HT-29 (cell line): ENCODE results near the gene IFRD2. TPM values are rescaled to one million over a fixed set of nuclear protein-coding genes. Genes with fewer than 3 reads are reported as not detected.
"Not testable (repeated sequence)": the region's sequence is repeated elsewhere in the genome, so short reads cannot be mapped to it uniquely, and the experiment has no call there.

ENCODE experiments used
- DNase-seq: peaks from one replicate; pipeline ENCODE4 v3.0.0-alpha.2; 2015; ENCODE audit warnings: low spot score
- total RNA-seq: library from RNA; depleted of rRNA; stranded (reverse); fragments of >200 nt; shearing (Covaris generic); gene quantifications from 2 replicates; pipeline ENCODE4 v1.2.3, GENCODE V29; 2014

IFRD2 gene
- total RNA-seq, 1 experiment from 2014 or later = 177 TPM

DNA sequence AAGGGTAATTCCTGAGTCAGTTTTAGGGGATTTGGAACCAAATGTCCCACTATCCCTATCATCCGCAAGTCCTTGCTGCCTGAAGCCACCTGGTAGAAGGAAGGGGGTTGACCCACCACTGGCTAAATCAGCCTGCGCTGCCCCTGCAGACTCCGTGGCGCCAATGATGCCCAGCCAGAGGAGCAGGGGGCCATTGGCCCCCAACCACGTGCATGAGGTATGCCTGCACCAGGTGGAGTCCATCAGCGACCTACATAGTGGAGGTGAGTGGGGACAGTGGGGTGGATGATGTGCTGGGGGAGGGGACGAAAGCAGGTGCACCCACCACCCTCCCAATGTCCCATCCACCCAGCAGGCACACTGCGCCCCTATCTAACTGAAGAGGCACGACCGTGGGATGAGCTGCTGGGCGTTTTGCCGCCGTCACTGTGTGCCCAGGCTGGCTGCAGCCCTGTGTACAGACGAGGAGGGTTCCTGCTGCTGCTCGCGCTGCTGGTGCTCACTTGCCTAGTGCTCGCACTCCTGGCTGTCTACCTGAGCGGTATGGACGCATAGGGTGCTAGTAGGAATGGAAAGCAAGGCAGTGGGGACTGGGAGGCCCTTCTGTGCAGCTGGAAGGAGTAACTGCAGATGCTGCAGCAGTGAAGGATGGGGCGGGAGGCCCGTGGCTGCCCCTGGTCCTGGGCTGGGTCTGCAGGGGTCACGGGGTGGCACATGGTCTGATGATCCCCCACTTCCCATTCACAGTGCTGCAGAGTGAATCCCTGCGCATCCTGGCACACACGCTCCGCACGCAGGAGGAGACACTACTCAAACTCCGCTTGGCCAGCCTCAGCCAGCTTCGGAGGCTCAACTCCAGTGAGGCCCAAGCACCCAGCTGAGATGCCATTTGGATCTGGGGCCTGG, 5.7 kb downstream of the IFRD2 start:
- no peak for DNase-seq

DNA sequence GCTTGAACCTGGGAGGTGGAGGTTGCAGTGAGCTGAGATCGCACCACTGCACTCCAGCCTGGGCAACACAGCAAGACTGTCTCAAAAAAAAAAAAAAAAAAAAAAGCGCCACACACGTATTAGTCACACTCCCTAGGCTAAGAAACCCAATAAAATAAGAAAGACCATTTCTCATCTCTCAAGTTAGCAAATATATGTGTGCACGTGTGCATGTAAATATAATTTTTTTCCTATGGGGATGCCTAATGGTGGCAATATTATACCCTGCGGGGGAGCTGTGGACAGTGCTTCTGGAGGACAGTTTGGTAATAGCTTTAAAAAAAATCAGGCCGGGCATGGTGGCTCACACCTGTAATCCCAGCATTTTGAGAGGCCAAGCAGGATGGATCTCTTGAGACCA, 8.1 kb downstream of the IFRD2 start:
- not testable (repeated sequence) for DNase-seq

DNA sequence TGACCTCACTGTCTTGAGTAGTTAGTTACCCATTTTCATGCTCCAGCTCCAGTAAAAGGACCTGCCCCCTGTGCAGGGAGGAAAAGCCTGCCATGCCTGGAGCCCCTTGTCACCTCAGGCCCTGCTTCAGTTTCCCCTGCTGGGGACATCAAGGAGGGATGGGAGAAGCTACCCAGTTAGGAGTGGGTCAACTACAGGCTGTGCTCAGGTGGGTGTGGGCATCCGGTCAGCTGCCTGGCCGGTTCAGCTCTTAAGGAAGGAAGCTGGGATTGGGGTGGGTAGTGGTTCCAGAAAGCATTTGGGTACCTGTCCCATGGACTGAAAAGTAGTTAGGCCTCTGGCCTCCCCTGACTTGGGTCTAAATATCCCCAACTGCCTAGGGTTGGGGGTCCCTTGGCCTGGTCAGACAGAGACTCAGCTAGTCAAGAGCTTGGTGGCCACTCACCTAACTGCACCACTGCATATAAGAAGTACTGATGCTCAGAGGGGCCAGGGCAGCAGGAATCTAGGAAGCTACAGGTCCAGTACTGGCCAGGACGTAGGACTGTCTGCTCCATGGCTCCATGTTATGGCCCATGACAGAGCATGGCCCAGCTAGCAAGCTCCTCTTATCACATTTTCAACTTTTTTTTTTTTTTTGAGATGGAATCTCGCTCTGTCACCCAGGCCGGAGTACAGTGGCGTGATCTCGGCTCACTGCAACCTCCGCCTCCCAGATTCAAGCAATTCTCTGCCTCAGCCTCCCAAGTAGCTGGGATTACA, 12.8 kb downstream of the IFRD2 start:
- DNase-seq = no peak

DNA sequence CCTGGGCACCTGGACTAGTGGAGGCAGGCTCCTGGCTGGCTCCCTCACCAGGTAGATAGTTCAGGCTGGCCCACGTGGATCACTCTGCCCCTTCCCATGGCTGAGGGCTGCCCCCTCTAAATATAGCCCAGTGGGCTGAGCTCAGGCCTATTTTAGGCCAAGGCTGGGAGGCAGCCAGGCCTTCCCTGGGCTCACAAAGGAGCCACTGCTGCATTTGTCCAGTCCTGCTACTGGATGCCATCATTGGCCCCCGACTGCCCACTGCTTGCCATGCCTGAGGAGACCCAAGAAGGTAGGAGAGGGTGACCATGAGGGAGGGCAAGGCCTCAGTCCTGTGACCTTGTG, 13.4 kb downstream of the IFRD2 start, which contains the start of gene LSMEM2:
TSS of gene LSMEM2 (plus strand) at position 208 of the 345 bp plus-strand sequence. CDS start at position 235, 27 bp downstream.
- no peak for DNase-seq

DNA sequence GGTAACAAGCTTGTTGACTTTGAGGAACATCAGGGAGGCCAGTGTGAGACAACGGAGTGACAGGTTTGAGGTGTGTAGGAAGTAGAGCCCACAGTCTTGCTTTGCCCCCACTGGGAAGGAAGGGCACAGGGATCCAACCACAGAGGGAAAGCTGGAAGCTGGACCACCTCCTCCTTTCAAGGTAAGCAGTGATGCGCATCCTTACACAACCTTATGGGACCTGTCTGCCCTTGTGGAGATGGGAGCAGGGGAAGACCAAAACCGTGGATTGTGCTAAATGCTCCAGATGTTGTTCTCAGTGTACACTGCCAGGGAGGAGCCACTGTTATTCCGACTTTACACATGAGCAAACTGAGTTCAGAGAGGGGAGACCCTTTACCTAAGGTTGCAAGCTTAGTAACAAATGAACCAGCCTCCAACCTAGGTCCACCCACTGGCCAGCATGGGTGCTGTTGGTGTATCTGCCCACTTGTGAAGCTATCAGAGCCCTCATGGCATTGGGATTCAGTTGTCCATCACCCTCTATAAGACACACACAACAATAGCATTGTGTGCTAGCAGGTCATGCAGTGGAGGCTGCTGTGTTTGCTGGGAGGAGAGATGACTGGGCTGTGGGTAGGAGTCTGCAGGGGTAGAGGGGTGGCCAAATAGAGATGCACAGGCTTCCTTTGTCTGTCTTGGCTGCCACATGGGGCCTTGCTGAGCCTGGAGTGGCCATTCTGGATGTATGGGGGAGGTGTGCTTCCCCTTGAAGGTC, 13.9 kb downstream of the IFRD2 start:
- DNase-seq = no peak

DNA sequence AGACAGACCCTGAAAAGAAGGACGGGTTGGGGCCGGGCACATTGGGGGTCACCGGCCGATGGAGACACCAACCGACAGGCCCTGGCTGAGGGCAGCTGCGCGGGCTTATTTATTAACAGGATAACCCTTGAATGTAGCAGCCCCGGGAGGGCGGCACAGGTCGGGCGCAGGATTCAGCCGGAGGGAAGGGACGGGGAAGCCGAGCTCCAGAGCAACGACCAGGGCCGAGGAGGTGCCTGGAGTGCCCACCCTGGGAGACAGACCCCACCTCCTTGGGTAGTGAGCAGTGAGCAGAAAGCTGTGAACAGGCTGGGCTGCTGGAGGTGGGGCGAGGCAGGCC, 15.5 kb downstream of the IFRD2 start:
- no peak for DNase-seq

DNA sequence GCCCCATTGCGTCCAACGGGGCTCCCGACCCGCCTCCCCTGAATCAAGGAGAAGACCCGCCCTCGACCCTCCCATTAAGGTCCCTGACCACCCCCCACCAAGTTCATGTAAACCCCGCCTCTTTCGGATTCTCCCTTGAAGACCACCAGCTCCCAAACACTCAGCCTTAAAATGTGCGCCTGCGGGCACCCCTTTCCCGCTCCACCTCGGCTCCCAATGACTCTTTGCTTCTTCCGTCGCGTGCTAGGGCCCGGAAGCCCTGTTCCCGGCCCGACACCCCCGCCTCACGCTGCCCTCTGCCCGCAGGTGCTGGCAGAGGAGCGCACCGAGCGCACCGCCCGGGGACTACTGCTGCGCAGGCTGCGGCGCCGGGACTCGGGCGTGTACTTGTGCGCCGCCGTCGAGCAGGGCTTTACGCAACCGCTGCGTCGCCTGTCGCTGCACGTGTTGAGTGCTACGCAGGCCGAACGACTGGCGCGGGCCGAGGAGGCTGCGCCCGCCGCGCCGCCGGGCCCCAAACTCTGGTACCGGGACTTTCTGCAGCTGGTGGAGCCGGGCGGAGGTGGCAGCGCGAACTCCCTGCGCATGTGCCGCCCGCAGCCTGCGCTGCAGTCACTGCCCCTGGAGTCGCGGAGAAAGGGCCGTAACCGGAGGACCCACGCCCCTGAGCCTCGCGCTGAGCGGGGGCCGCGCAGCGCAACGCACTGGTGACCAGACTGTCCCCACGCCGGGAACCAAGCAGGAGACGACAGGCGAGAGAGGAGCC, 16.1 kb downstream of the IFRD2 start:
- no peak for DNase-seq

DNA sequence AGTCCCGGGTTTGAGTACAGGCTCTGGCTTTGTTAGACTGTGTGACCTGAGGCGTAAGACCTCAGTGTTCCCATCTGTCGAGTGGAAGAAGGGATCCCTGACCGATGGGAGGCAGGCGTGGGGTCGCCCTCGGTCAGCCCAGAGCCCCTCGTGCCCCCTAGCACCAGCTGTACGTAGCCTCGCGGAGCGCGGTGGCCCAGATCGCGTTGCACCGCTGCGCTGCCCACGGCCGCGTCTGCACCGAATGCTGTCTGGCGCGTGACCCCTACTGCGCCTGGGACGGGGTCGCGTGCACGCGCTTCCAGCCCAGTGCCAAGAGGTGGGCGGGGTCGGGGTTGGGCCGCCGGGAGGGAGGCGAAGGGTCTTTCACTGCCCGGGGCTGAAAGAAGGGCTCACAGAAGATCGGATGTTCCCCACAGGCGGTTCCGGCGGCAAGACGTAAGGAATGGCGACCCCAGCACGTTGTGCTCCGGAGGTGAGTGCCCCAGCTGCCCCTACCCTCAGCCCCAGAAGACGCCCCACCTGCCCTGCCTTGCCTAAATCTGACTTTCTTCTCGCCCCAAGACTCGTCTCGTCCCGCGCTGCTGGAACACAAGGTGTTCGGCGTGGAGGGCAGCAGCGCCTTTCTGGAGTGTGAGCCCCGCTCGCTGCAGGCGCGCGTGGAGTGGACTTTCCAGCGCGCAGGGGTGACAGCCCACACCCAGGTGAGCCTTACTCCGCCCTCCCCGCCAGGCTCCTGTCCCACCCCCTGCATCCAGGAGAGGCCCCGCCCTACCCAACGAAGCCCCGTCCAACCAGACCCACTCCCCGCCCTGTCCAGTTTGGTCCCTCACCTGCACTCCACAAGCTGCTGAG, 16.9 kb downstream of the IFRD2 start:
- no peak for DNase-seq

DNA sequence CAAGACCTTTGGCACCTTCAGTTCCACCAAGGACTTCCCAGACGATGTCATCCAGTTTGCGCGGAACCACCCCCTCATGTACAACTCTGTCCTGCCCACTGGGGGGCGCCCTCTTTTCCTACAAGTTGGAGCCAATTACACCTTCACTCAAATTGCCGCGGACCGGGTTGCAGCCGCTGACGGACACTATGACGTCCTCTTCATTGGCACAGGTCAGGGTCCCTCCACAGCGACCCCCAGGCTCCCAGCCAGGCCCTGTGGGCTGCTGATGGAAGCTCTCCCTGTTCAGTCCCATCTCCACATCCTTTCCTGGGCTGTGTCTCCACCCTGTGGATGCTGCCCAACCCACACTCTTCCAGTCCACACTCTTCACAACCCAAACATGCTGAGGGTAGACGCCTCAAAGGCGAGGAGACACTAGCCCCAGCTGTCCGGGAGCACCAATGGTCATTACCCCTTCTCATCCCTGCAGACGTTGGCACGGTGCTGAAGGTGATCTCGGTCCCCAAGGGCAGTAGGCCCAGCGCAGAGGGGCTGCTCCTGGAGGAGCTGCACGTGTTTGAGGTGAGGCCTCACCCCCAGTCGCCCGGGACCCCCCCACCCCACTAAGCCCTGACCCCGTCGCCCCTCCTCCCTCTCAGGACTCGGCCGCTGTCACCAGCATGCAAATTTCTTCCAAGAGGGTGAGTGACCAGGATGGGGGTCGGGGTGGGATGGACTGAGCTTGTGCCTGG, 17.7 kb downstream of the IFRD2 start:
- DNase-seq = peak; percentile 61

DNA sequence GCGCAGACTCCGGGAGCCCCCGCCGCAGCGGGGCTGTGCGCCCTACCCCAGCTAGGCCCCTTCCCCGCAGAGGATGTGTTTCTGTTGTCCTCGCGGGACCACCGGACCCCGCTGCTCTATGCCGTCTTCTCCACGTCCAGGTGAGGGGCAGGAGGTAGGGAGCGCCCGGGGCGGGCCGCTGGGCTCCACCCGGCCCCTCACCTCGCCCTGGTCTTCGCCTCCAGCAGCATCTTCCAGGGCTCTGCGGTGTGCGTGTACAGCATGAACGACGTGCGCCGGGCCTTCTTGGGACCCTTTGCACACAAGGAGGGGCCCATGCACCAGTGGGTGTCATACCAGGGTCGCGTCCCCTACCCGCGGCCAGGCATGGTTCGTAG, 18.6 kb downstream of the IFRD2 start:
- DNase-seq = no peak

DNA sequence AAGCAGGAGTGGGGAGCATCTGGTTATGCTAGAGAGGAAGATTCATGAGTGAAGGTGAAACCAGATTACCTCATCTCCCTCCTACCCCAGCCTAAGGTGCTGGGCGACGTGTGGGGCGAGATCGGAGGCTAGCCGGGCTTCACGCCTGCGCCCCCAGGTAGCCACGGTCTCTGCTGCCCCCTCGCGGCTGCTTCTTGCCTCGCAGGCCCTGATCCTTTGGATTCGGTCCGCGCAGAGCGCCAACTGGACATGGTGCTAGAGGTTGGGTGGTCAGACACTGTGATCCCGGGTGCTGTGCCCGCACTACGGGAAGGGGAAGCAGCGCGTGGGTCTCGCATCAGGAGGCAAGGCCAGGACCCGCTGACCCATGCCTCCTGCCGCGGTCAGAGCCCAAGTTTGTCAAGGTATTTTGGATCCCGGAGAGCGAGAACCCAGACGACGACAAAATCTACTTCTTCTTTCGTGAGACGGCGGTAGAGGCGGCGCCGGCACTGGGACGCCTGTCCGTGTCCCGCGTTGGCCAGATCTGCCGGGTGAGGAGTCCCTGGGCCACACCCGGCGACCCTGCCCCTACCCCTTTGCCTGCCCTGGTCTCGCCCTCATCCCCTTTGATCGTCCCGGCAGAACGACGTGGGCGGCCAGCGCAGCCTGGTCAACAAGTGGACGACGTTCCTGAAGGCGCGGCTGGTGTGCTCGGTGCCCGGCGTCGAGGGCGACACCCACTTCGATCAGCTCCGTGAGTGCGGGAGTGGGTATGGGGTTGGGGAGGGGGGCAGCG, 19.1 kb downstream of the IFRD2 start:
- DNase-seq = peak; percentile 78

DNA sequence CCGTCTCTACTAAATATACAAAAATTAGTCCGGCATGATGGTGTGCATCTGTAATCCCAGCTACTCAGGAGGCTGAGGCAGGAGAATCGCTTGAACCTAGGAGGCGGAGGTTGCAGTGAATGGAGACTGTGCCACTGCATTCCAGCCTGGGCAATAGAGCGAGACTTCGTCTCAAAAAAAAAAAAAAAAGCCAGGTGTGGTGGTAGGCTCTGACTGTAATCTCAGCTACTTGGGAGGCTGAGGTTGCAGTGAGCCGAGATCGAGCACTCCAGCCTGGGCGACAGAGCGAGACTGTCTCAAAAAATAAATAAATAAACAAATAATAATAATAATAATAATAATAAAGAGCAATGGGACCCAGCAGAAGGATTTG, 19.7 kb downstream of the IFRD2 start:
- DNase-seq = not testable (repeated sequence)

DNA sequence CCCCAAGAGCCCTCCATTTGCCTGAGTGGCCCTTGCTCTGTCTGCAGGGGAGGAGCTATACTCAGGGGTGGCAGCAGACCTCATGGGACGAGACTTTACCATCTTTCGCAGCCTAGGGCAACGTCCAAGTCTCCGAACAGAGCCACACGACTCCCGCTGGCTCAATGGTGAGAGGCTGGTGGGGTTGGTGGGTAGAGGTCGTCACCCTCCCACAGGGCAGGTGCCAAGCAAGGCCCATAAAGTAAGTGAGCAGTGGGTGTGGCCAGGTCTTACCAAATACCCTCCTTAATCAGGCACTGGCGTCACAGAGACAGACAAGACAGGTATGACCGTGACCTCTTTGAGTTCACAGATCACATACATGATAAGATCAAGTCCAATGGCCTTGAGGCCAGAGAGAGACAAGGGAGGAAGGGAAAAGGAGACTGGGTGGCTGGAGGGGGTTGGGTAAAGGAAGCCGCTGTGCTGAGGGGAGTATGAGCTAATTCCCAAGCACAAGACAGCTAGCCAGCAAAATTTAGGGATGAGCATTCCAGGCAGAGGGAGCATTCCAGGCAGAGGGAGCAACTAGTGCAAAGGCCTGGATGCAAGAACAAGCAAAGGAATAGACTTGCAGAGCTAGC, 20.8 kb downstream of the IFRD2 start:
- DNase-seq = no peak

DNA sequence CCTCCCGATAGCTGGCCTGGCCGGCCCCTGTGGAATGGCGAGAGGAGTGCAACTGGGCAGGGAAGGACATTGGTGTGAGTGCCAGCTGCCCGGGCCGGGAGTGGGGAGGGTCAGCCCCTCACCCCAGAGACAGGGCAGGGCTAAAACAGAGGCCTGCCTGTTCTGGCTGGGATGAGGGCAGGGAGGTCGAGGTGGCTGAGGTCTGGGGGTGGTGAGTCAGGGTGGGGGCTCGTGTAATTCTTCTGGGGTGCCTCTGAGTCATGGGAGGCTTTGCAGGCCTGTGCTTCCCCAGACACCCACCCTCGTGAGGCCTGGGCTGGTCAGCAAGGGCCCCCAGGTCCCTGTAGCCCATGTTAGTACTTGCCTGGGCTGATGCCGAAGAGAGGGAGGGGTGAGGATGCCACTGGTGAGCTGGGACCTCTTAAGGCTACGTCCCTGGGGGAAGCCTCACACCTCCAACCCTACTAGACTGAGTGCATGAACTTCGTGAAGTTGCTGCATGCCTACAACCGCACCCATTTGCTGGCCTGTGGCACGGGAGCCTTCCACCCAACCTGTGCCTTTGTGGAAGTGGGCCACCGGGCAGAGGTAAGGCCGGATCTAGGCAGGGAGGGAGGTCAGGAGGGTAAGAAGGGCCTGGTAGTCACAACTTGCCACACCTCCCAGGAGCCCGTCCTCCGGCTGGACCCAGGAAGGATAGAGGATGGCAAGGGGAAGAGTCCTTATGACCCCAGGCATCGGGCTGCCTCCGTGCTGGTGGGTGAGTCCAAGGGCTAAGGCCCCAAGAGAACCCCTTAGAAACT, 21.6 kb downstream of the IFRD2 start:
- DNase-seq = no peak

DNA sequence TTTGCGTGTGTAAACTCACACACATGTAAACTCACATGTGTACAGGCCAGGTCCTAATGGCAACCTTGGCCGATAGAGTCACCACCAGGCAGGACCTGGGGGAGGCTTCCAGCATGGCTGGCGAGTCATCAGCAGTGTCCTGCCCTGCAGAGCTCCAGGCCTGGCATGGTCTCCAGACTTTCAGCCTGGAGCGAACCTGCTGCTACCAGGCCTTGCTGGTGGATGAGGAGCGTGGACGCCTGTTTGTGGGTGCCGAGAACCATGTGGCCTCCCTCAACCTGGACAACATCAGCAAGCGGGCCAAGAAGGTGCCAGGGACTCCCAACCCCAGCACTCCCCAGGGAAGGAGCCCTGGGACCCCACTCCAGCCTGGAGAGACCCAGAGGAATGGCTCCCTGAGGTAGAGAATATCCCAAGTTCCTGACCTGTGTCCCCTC, 22.2 kb downstream of the IFRD2 start:
- DNase-seq = no peak

DNA sequence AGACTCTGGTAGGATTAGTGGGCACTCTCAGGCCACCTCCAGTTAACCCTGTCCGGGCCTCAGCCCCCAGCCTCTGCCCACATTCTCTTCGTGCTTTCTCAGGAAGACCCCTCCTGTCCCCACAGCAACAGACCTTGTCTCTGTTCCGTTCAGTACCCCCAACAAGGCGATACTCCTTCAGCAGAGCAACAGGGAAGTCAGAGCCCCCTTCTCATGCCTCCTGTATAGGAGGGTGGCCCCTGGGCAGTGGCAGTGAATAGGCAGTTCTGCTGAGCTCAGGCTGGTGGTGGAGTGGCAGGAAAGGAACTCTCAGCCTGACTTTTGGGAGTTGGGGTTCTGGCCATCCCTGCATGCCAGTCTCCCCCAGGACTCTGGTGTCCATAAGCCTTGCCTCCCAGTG, 22.8 kb downstream of the IFRD2 start:
- DNase-seq = no peak

DNA sequence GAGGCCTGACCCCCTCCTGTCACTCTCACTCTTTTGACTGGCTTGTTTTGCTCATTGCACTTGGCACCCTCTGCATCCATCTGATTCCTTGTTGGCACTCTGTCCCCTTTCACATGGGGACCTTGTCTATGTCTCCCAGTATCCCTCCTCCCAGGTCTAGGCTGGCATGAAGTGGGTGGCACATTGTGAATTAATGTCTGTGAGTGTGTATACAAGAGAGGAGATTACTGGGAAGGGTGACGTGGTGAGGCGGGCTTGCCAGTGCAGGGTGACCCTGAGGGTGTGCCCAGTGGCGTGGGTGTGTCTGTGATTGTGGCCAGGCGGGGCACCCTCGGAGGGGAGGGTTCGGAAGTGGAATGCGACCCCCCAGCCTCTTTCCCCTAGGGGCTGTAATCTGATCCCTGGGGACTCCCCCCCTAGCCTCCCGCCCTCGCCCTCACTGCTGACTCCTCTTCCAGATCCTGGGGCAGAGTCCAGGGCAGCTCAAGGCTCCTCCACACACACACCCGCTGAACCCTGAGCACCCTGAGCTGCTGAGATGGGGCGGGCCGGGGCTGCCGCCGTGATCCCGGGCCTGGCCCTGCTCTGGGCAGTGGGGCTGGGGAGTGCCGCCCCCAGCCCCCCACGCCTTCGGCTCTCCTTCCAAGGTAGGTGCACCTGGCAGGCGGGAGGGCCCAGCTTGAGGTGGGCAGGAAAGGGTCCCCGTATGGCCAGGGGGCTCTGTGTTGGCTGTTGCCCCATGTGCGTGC, 23.4 kb downstream of the IFRD2 start, which contains the start of gene SEMA3B:
TSS of gene SEMA3B (plus strand) at position 445 of the 749 bp plus-strand sequence. CDS start at position 539, 94 bp downstream.
- peak; percentile 72 for DNase-seq
